HEK293 (cell line): ENCODE data around the gene C19orf38.

Experiments used
- SP2 ChIP-seq: fragments of 450-650 bp; formaldehyde crosslinking; IDR thresholded peaks from 2 replicates; pipeline ENCODE4 v1.5.1; 2016; ENCODE audit warnings: missing biosample characterization, missing genetic modification characterization
- ZEB2 ChIP-seq: fragments of 450-650 bp; formaldehyde crosslinking; IDR thresholded peaks from 2 replicates; pipeline ENCODE4 v1.5.1; 2016; ENCODE audit warnings: missing biosample characterization, missing genetic modification characterization
- ZNF521 ChIP-seq: fragments of 450-650 bp; formaldehyde crosslinking; IDR thresholded peaks from 2 replicates; pipeline ENCODE4 v1.5.1; 2017; ENCODE audit warnings: missing biosample characterization, mild to moderate bottlenecking, missing genetic modification characterization
- ZNF658 ChIP-seq: fragments of 450-650 bp; formaldehyde crosslinking; IDR thresholded peaks from 2 replicates; pipeline ENCODE4; 2016; ENCODE audit warnings: missing biosample characterization, missing genetic modification characterization
- TF ChIP-seq, protein P1 (sequence below): fragments of 450-650 bp; formaldehyde crosslinking; IDR thresholded peaks from 2 replicates; pipeline ENCODE4 v1.5.1; 2016; ENCODE audit warnings: missing biosample characterization, missing genetic modification characterization

DNA sequence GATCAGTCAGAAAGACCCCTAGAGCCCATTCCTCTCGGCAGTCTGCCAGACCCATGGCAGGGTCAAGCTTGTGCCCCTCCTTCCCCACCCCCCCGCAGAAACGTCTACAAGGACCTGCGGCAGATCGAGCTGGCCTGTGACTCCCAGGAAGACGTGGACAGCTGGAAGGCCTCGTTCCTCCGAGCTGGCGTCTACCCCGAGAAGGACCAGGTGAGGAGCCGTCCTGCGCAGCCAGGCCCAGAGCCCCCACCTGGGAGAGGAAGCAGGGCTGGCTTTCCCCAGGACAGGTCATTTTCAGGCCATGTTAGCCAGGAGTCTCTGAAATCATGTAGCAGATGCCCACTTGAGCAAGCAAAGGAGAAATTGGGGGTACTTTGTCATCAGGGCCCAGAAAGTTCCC lies 24.5 kb upstream of the C19orf38 start:
- no peak for TF ChIP-seq SP2 (tag by site-specific recombination)
- TF ChIP-seq ZEB2 = no peak
- no peak for TF ChIP-seq ZNF521 (tag by site-specific recombination)
- TF ChIP-seq, protein P1, sequence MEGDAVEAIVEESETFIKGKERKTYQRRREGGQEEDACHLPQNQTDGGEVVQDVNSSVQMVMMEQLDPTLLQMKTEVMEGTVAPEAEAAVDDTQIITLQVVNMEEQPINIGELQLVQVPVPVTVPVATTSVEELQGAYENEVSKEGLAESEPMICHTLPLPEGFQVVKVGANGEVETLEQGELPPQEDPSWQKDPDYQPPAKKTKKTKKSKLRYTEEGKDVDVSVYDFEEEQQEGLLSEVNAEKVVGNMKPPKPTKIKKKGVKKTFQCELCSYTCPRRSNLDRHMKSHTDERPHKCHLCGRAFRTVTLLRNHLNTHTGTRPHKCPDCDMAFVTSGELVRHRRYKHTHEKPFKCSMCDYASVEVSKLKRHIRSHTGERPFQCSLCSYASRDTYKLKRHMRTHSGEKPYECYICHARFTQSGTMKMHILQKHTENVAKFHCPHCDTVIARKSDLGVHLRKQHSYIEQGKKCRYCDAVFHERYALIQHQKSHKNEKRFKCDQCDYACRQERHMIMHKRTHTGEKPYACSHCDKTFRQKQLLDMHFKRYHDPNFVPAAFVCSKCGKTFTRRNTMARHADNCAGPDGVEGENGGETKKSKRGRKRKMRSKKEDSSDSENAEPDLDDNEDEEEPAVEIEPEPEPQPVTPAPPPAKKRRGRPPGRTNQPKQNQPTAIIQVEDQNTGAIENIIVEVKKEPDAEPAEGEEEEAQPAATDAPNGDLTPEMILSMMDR (tag by site-specific recombination) = no peak
- no peak for TF ChIP-seq ZNF658 (tag by site-specific recombination)
